ENCODE results near the gene GJB5.

Gene GJB5

DNA sequence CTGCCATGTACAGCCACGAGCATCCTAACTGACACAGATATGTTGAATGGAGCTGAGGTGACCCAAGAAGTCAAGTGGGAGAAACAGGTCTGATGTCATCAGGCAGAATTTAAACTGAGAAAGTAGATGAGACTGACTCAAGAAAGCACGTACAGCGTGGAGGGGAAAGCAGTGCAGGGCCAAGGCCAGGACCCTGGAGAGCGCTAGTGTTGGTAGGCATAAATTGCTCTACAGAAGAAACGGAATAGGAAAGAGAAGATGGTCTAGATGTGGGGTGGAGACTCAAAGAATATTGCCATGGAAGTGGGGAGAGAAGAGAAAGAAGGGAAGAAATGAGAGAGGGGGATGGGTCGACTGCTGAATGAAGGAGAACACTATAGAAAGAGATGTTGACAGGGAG lies 45.3 kb upstream of the GJB5 start:
- H3K4me3 ChIP-seq (ENCODE audit: insufficient read depth, low read length, poor library complexity, severe bottlenecking), result no peak overlapping the region
- no peaks in the 10 kb centered on the region for H3K79me2 ChIP-seq (ENCODE audit: insufficient read depth, low read length)
- H3K9me3 ChIP-seq (ENCODE audit: insufficient read depth, low read length), result no peaks in the 10 kb centered on the region
- no peaks in the 10 kb centered on the region for H4K20me1 ChIP-seq (ENCODE audit: low read depth, low read length)
- H3K4me2 ChIP-seq (ENCODE audit: low read depth, low read length, poor library complexity, severe bottlenecking), result no peak overlapping the region
- H3K9ac ChIP-seq (ENCODE audit: low read length), result no peak overlapping the region
- H2AFZ ChIP-seq (ENCODE audit: low read depth, low read length, severe bottlenecking), result no peak overlapping the region
- no peaks in the 10 kb centered on the region for H3K27me3 ChIP-seq (ENCODE audit: low read length)
- no peak for TF ChIP-seq EZH2phosphoT487 (conservative IDR thresholded peaks at IDR 0.05; ENCODE audit: low read length)
- TF ChIP-seq, protein P1, sequence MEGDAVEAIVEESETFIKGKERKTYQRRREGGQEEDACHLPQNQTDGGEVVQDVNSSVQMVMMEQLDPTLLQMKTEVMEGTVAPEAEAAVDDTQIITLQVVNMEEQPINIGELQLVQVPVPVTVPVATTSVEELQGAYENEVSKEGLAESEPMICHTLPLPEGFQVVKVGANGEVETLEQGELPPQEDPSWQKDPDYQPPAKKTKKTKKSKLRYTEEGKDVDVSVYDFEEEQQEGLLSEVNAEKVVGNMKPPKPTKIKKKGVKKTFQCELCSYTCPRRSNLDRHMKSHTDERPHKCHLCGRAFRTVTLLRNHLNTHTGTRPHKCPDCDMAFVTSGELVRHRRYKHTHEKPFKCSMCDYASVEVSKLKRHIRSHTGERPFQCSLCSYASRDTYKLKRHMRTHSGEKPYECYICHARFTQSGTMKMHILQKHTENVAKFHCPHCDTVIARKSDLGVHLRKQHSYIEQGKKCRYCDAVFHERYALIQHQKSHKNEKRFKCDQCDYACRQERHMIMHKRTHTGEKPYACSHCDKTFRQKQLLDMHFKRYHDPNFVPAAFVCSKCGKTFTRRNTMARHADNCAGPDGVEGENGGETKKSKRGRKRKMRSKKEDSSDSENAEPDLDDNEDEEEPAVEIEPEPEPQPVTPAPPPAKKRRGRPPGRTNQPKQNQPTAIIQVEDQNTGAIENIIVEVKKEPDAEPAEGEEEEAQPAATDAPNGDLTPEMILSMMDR (IDR thresholded peaks at IDR 0.05; ENCODE audit: insufficient read depth, low read length, poor library complexity, severe bottlenecking), result no peak
- no peaks in the 10 kb centered on the region for H3F3A ChIP-seq (ENCODE audit: insufficient read depth)
- no peak overlapping the region for H3K27ac ChIP-seq (ENCODE audit: low read depth, low read length)
- H3K36me3 ChIP-seq (ENCODE audit: low read length), result no peaks in the 10 kb centered on the region
- H3K9me2 ChIP-seq (replicated peaks; ENCODE audit: insufficient read depth, low read length), result no peaks in the 10 kb centered on the region

- Histone ChIP-seq H3K4me3 (ENCODE audit: insufficient read depth, low read length, poor library complexity, severe bottlenecking) (no peak overlapping the region), H3K36me3 (ENCODE audit: low read length) (no peaks in the 10 kb centered on the region), H3K9me3 (ENCODE audit: insufficient read depth, low read length) (no peaks in the 10 kb centered on the region), H3F3A (ENCODE audit: insufficient read depth) (no peaks in the 10 kb centered on the region), H2AFZ (ENCODE audit: low read depth, low read length, severe bottlenecking) (no peak overlapping the region), H4K20me1 (ENCODE audit: low read depth, low read length) (no peaks in the 10 kb centered on the region), H3K27me3 (ENCODE audit: low read length) (no peaks in the 10 kb centered on the region), H3K9me2 (replicated peaks; ENCODE audit: insufficient read depth, low read length) (no peaks in the 10 kb centered on the region), H3K79me2 (ENCODE audit: insufficient read depth, low read length) (no peaks in the 10 kb centered on the region), H3K4me2 (ENCODE audit: low read depth, low read length, poor library complexity, severe bottlenecking) (no peak overlapping the region), H3K9ac (ENCODE audit: low read length) (no peak overlapping the region), H3K27ac (ENCODE audit: low read depth, low read length) (no peak overlapping the region)
- no peak for TF ChIP-seq EZH2phosphoT487 (conservative IDR thresholded peaks at IDR 0.05; ENCODE audit: low read length)
- TF ChIP-seq, protein P1 (IDR thresholded peaks at IDR 0.05; ENCODE audit: insufficient read depth, low read length, poor library complexity, severe bottlenecking), result no peak
These were observed 44.0 kb upstream of the GJB5 start for GRCh38 chr1:34710812-34711211.

DNA sequence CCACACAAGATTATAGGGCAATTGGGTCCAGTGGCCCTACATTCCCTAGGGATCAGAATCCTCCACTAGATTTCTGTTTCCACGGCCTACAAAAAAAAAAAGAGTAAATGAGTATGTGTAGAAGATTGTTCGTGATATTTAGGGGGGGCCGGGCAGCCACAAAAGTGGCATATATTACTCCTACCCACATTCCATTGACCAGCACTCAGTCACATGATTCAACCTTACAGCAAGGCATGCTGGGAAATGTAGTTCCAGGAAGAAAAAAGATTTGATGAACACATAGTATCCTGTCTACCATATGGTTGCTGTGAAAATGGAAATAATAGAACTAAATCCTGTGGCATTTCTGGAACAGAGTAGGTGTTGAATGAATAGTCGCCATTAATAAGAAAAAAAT lies 43.4 kb upstream of the GJB5 start:
- no peak overlapping the region for H3K27ac ChIP-seq (ENCODE audit: low read depth, low read length)
- H4K20me1 ChIP-seq (ENCODE audit: low read depth, low read length), result no peaks in the 10 kb centered on the region
- H3K9me3 ChIP-seq (ENCODE audit: insufficient read depth, low read length), result no peaks in the 10 kb centered on the region
- H3K4me3 ChIP-seq (ENCODE audit: insufficient read depth, low read length, poor library complexity, severe bottlenecking), result no peak overlapping the region
- no peak overlapping the region for H3K4me2 ChIP-seq (ENCODE audit: low read depth, low read length, poor library complexity, severe bottlenecking)
- no peaks in the 10 kb centered on the region for H3K79me2 ChIP-seq (ENCODE audit: insufficient read depth, low read length)
- no peaks in the 10 kb centered on the region for H3F3A ChIP-seq (ENCODE audit: insufficient read depth)
- H2AFZ ChIP-seq (ENCODE audit: low read depth, low read length, severe bottlenecking), result no peak overlapping the region
- TF ChIP-seq, protein P1 (IDR thresholded peaks at IDR 0.05; ENCODE audit: insufficient read depth, low read length, poor library complexity, severe bottlenecking), result no peak
- TF ChIP-seq EZH2phosphoT487 (conservative IDR thresholded peaks at IDR 0.05; ENCODE audit: low read length), result no peak
- H3K36me3 ChIP-seq (ENCODE audit: low read length), result no peaks in the 10 kb centered on the region
- no peaks in the 10 kb centered on the region for H3K27me3 ChIP-seq (ENCODE audit: low read length)
- no peaks in the 10 kb centered on the region for H3K9me2 ChIP-seq (replicated peaks; ENCODE audit: insufficient read depth, low read length)
- H3K9ac ChIP-seq (ENCODE audit: low read length), result no peak overlapping the region
